ENCODE results near the gene SELENOO.

Gene SELENOO

DNA sequence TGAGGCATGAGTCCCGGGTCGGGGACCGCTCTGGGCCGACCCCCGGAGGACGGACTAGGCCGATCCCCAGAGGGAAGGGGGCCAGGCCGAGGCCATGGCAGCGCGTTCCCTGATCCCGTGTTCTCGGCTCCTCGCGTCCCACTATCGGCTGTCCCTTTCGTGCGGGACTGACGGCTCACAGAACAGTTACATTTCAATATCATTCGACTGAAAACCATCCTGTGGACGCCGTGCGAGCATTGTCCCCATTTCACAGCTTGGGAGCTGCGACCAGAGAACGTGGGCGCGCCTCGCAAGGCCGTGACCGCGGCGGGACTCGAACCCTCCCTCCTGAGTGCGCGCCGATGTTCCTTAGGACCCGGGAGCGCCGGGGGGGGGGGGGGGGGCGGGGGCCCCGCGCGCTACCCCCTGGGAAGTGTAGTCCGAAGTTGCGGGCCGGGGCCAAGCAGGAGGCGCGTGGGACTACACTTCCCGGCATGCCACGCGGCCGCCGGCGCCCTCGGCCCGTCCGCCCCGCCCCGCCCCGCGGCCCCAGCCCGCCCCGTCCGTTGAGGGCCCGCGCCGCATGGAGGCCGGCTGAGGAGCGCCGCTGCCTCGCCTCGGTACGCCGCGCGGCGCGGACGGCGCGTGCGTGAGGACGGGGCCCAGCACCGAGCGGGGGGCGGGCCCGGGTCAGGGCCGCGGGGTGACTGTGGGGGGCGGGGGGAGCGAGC is 15.3 kb upstream of the SELENOO start, which contains the start of gene TRABD:
TRABD (plus strand) TSS at position 539 of the 713 bp plus-strand sequence. CDS start 7,148 bp downstream, outside the sequence.
- peak; percentile 93 for DNase-seq (ENCODE audit: low spot score)

- DNase-seq (ENCODE audit: low spot score) = no peak
Measured at GRCh38 chr22:50186181-50186714, 14.6 kb upstream of the SELENOO start.

GRCh38 chr22:50186761-50187523 is 13.9 kb upstream of the SELENOO start:
- no peak for DNase-seq (ENCODE audit: low spot score)

DNA sequence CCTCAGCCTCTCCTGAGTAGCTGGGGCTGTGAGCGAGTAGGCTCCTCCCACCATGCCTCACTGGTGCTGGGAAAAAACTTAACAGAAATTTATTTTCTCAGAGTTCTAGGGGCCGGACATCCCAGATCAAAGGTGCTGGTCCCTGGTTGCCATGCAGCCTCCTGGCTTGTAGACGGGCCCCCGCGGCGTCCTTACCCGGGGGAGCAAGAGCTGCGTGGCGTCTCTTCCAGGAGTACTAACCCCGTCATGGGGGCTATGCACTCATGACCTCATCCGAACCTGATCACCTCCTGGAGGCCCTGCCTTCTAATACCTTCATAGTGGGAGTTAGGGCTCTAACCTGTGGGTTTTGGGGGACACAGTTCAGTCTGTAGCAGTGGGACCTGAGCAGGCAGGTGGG is 12.5 kb upstream of the SELENOO start:
- DNase-seq (ENCODE audit: low spot score) = no peak

DNA sequence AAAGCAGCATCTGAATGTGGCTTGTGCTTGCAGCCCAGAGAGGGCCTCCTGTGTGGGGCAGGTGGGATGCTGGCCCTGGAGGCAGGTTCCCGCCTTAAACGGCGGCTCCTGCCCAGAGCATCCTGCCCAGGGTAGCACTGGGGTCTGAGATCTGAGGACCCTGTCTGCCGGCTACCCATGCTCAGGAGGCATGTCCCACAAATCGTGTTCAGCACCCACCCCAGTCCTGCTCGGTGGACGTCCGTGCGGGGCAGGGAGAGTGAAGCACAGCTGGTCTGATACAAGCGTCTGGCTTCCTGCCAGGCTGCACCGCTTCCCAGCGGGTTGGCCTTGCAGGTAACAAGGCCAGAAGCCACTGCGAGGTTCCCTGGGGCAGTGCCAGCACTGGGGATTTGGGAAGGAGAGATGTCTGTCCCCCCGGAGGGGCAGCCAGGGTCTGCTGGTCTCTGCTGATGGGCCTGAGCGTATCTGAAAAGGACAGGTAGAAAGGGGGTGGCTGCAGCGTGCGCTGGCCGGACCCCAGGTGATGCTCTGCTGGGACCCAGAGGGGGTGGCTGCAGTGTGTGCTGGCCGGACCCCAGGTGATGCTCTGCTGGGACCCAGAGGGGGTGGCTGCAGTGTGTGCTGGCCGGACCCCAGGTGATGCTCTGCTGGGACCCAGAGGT is 11.5 kb upstream of the SELENOO start:
- no peak for DNase-seq (ENCODE audit: low spot score)

DNA sequence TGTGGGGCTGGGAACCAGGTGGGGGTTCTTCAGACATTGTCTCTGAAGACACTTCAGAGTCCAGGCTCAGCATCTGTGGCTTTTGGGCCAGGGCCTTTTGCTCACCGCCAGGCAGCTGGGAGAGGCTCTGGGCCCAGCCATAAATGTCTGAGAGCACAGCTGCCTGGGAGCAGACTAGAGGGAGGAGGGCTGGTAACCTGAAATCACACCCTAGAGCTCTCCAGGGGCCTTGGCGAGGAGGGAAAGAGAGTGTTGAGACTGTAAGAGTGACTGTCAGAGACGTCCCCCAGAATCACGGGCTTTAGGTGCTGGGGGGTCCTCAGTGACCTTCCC is 11.0 kb upstream of the SELENOO start:
- no peak for DNase-seq (ENCODE audit: low spot score)

DNA sequence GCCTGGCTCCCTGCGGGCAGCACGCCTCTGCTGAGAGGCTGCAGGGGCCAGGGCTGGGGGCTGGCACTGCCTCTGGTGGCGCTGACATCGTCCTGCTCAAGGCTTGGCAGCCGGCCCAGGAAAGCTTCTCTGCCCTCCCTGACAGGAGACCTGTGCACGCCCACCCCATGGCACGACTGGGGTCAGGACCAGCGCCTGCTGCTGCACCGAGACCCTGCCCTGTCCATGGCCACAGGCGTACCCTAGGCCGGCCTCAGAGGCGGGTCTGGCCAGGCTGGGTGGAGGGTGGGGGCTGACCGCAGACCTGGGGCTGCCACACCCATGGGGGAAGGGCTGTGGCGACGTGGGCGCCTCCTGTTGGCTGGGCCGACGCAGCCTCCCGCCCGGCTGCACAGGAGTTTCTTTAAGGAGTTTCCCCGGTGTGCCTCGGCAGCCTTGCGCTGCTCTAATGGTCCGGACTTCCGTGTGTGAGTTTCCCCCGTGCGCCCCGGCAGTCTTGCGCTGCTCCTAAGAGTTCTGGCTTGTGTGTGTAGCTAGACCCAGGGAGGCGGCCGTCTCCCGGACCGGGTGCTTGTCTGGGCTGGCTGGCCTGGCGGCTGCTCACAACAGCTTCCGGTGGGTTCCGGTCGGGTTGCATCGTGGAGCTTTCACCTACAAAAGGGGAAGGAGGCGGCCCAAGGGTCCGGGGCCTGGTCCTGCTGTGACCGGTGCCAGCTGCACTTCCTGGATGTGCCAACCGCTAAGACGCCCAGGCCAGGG is 10.4 kb upstream of the SELENOO start:
- no peak for DNase-seq (ENCODE audit: low spot score)

DNA sequence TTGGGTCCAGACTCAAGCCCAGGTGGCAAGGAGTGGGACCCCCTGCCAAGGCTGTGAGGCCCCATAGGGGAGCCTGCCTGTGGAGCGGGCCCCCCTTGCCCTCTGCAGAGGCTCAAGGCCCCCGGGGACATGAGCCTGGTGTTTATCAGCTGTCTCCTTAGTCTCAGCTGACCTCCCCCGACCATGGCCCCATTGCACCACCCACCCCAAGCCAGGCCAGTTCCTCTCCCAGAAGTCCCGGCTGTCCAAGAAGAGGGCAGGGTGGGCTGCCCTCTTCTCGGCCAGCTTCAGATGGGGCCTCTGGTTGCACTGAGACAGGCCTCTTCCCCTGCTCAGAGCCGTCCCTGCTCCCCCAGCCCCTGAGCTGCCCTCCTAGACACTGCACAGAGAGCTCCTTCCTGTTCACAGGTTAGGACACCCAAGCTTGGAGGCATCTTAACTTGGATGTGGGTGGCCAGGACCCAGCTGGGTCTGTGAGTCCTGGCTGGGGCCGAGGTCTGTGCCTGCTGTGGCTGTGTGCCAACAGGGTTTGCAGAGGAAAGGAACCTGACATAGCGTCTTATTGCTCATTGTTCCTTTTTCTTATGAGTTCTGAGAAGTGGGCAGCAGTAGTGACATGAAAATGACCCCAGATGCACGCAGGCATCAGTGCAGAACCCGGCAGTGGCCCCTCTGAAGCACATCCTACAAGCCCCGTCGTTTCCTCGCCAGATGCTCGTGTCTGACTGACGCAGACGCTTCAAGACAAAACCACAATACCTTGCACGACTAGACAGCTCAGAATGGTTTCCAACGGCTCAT is 9.7 kb upstream of the SELENOO start:
- no peak for DNase-seq (ENCODE audit: low spot score)

- no peak for DNase-seq (ENCODE audit: low spot score)
Measured at GRCh38 chr22:50192436-50193204, 8.2 kb upstream of the SELENOO start.

DNA sequence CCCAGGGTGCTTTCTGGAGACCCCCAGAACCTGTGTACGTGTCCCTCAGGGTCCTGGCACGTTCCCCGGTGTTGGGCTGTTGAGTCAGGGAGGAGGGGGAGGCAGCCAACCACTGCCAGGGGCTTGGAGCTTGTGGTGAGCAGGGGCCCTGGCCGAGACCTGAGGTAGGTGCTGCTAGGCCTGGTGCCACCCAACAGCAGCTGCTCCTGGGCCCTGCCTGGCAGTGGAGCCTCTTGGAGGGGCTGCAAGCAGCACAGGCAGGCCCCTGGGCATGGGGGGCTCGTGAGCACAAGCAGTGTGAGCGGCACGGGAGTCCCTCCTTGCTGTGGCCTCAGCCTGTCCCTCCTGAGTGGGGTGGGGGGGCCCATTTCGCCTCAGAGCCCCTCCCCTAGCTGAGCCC is 7.2 kb upstream of the SELENOO start:
- DNase-seq (ENCODE audit: low spot score) = no peak

DNA sequence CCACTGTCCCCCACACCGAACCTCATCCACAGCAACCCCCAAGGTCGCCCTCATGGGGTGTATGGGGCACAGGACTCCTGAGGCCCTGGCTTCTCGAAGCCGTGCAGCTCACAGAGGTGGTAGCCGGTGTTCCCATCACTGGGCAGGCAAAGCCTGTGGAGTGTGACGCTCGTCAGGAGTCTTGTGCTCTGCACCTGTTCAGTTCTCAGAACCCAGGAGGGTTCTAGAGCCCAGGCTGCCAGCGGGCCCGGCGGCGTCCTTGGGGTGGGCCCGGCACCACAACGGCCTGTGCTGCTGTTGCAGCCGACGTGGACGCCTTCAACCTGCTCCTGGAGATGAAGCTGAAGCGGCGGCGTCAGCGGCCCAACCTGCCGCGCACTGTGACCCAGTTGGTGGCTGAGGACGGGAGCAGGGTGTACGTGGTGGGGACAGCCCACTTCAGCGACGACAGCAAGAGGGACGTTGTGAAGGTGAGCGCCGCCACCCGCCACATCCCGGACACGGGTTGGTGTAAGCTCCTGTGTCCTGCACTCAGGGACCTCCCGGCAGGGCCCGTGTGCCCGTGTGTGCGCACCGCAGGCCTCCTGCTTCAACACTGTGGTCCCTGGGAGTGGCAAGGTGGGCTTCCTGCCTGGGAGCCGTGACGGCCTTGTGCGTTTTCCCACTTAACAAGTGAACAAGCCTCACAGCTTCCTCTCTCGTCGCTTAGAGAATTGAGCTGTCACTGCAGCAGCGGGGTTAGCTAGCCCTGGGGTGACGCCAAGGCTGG is 6.6 kb upstream of the SELENOO start:
- DNase-seq (ENCODE audit: low spot score) = no peak

- DNase-seq (ENCODE audit: low spot score) = no peak
Measured at GRCh38 chr22:50196256-50196655, 4.6 kb upstream of the SELENOO start.

DNA sequence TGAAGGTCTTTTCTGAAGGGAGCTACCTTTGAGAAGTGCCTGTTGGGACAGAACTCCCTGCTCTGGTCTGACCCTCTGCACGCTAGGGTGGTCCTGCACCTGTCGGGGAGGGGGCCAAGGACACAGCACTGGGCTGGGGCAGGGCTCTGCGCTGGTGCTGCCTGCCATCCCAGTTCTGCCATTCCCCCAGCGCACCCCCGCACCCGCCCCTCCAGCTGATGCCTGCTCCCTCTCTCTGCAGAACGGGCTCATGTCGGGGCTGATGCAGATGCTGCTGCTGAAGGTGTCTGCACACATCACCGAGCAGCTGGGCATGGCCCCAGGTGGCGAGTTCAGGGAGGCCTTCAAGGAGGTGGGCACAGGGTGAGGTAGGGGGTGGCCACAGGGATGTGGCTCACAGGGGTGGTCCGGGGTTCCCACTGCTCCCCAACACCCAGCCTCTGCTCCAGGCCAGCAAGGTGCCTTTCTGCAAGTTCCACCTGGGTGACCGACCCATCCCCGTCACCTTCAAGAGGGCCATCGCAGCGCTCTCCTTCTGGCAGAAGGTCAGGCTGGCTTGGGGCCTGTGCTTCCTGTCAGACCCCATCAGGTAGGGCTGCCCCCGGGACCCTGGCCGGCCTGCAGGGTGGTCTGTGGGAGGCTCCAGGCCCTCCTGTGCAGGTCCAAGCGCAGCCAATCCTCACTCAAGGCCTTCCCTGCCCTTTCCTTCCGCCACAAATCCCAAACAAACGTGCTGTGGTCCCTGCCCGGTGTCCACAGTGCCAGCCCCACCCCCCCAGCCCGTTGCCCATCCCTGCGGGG is 3.6 kb upstream of the SELENOO start:
- no peak for DNase-seq (ENCODE audit: low spot score)

DNA sequence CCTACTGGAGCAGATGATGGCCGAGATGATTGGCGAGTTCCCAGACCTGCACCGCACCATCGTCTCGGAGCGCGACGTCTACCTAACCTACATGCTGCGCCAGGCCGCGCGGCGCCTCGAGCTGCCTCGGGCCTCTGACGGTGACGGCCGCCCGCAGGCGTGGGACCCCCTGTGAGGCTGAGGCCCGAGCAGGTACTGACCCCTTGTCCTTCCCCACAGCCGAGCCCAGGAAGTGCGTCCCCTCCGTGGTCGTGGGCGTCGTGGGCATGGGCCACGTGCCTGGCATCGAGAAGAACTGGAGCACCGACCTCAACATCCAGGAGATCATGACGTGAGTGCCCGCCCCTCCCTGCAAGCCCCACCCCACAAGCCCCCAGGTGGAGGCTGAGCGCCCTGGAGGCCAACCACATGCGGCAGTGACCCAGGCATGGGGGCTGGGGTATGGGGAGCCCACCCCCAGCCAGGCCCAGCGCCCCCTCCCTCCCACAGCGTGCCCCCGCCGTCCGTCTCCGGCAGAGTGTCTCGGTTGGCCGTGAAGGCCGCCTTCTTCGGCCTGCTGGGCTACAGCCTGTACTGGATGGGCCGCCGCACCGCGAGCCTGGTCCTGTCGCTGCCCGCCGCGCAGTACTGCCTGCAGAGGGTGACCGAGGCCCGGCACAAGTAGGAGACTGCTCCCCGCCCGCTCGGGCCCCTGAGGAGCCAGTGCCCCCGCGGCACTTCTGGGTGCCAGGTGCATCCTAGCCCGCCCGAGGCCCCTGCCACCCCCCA is 2.8 kb upstream of the SELENOO start:
- DNase-seq (ENCODE audit: low spot score) = no peak

DNA sequence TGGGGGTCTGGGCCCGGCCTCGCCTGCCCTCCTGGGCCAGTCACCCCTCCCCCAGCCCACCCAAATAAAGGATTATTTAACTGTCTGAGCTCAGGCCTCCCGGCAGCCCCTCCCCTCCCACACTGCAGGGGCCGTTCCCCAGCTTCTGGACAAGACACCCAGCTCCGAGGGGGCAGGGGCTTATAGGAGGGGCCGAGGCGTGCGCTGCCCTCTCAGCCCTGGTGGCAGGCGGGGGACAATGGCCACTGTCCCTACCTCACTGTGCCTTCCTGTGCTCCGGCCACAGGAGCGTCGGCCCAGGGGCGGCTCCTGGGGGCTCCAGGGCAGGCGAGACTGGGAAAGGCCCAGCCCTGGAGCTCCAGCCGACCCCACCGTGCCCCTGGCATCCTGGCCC is 2.2 kb upstream of the SELENOO start:
- no peak for DNase-seq (ENCODE audit: low spot score)

DNA sequence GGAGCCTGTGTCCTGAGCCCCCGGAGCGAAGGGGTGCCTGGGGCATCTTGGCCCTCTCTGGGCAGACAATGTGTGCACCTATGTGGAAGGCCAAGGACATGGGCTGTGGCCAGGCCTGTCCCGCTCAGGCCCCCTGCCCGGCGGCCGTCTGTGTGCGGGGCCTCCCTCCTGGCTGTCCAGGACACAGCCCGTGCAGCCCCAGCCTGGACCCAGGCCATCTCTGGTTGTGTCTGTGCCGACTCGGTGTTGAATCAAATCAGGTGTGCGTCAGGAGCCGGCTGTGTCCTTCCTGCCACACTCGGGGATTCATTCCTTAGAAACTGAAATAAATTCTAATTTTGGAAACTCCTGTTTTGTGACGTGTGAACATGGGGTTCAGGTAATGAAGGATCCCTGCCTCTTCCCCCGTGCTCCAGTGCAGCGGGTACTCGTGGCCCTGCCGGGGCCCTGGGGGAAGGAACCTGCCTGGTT is 1.5 kb upstream of the SELENOO start:
- no peak for DNase-seq (ENCODE audit: low spot score)

GRCh38 chr22:50199829-50200460 is 866 bp upstream of the SELENOO start:
- no peak for DNase-seq (ENCODE audit: low spot score)
